Measurements from ENCODE around the gene PBXIP1. TPM values are rescaled to one million over a fixed set of nuclear protein-coding genes. Genes with fewer than 3 reads are reported as not detected.

Gene PBXIP1
- total RNA-seq, 1 experiment from 2014 or later, result 11.3 TPM

- H3K27me3 Mint-ChIP-seq (ENCODE audit: insufficient read depth, unreplicated experiment), result no peaks in the 10 kb centered on the region
- intact Hi-C loops (cut with micrococcal nuclease), result no loop called here
- H3K9me3 Mint-ChIP-seq (ENCODE audit: unreplicated experiment), result no peaks in the 10 kb centered on the region
- BruUV-seq (replicated peaks), result no TSS peak
- peaks cover 12% of the 10 kb centered on the region for H3K36me3 Mint-ChIP-seq (ENCODE audit: insufficient read depth, unreplicated experiment)
- no peak overlapping the region for H3K4me3 Mint-ChIP-seq (ENCODE audit: unreplicated experiment)
- CTCF ChIA-PET, result interaction anchor here (0.6 to 2.2 kb wide), 14 partner anchors 7 to 407 kb away, joined by 3 to 14 read pairs (median 4); partner anchors contain the start of genes MTX1 and PYGO2
- no peak overlapping the region for H3K27ac Mint-ChIP-seq (ENCODE audit: low read depth, unreplicated experiment)
- POLR2A ChIA-PET, result interaction anchor here (0.6 to 3.9 kb wide), 5 partner anchors 8 to 646 kb away, joined by 3 to 26 read pairs (median 4); partner anchors contain the start of genes PBXIP1, PMVK and SHC1
- TF ChIP-seq CTCF (IDR thresholded peaks at IDR 0.05; ENCODE audit: unreplicated experiment), result no peak
- peaks cover 7% of the 10 kb centered on the region for H3K4me1 Mint-ChIP-seq (ENCODE audit: insufficient read depth, unreplicated experiment)
- no peak for DNase-seq (ENCODE audit: unreplicated experiment)
Measured at GRCh38 chr1:154945160-154945961, 10.5 kb downstream of the PBXIP1 start.

- no peak for TF ChIP-seq CTCF (IDR thresholded peaks at IDR 0.05; ENCODE audit: unreplicated experiment)
- no peak for DNase-seq (ENCODE audit: unreplicated experiment)
- intact Hi-C loops (cut with micrococcal nuclease), result no loop called here
- H3K9me3 Mint-ChIP-seq (ENCODE audit: unreplicated experiment), result no peaks in the 10 kb centered on the region
- H3K27me3 Mint-ChIP-seq (ENCODE audit: insufficient read depth, unreplicated experiment), result no peaks in the 10 kb centered on the region
- H3K4me1 Mint-ChIP-seq (ENCODE audit: insufficient read depth, unreplicated experiment), result peaks cover 7% of the 10 kb centered on the region
- POLR2A ChIA-PET, result interaction anchor here (0.5 to 1.9 kb wide), 10 partner anchors 9 to 407 kb away, joined by 3 to 7 read pairs (median 3); partner anchors contain the start of gene SHC1
- BruUV-seq (replicated peaks), result TSS peak; percentile 49
- no peak overlapping the region for H3K27ac Mint-ChIP-seq (ENCODE audit: low read depth, unreplicated experiment)
- no peak overlapping the region for H3K4me3 Mint-ChIP-seq (ENCODE audit: unreplicated experiment)
- CTCF ChIA-PET, result interaction anchor here (0.6 to 2.2 kb wide), 30 partner anchors 9 to 926 kb away, joined by 3 to 14 read pairs (median 5); partner anchors contain the start of gene MTX1
- H3K36me3 Mint-ChIP-seq (ENCODE audit: insufficient read depth, unreplicated experiment), result peaks cover 12% of the 10 kb centered on the region
Measured at GRCh38 chr1:154944401-154945159, 11.3 kb downstream of the PBXIP1 start.

GRCh38 chr1:154943649-154944400, 12.1 kb downstream of the PBXIP1 start:
- POLR2A ChIA-PET, result interaction anchor here (0.5 to 1.9 kb wide), 16 partner anchors 8 to 407 kb away, joined by 3 to 7 read pairs (median 3); no protein-coding TSS in a partner anchor

More at GRCh38 chr1:154943649-154944400, 12.1 kb downstream of the PBXIP1 start:
- Mint-ChIP-seq H3K27me3 (ENCODE audit: insufficient read depth, unreplicated experiment) (no peaks in the 10 kb centered on the region), H3K4me1 (ENCODE audit: insufficient read depth, unreplicated experiment) (peaks cover 12% of the 10 kb centered on the region), H3K27ac (ENCODE audit: low read depth, unreplicated experiment) (no peak overlapping the region), H3K9me3 (ENCODE audit: unreplicated experiment) (no peaks in the 10 kb centered on the region), H3K4me3 (ENCODE audit: unreplicated experiment) (no peak overlapping the region), H3K36me3 (ENCODE audit: insufficient read depth, unreplicated experiment) (peaks cover 12% of the 10 kb centered on the region)
- DNase-seq (ENCODE audit: unreplicated experiment), result peak; percentile 66
- intact Hi-C loops (cut with micrococcal nuclease), result no loop called here
- TF ChIP-seq CTCF (IDR thresholded peaks at IDR 0.05; ENCODE audit: unreplicated experiment), result peak; percentile 91
- no TSS peak for BruUV-seq (replicated peaks)
- CTCF ChIA-PET, result interaction anchor here (0.6 to 2.2 kb wide), 28 partner anchors 23 to 925 kb away, joined by 3 to 14 read pairs (median 5); partner anchors contain the start of gene MTX1
